Neural cell (in vitro differentiated cells): ENCODE results near the gene ATOX1.

Source experiments
- CTCF ChIP-seq: fragments of 450-650 bp; IDR thresholded peaks from 2 replicates; pipeline ENCODE4 v1.5.1; 2014; ENCODE audit warnings: antibody characterized with exemption, mild to moderate bottlenecking, moderate library complexity; ENCODE audit not compliant: poor library complexity, severe bottlenecking
- EP300 ChIP-seq: fragments of 450-650 bp; conservative IDR thresholded peaks from 2 replicates; pipeline ENCODE4 v1.6.1; 2014; ENCODE audit warnings: antibody characterized with exemption, mild to moderate bottlenecking, moderate library complexity; ENCODE audit not compliant: poor library complexity, severe bottlenecking
- POLR2AphosphoS5 ChIP-seq: IDR thresholded peaks from 2 replicates; pipeline ENCODE4 v1.6.1; 2012

DNA sequence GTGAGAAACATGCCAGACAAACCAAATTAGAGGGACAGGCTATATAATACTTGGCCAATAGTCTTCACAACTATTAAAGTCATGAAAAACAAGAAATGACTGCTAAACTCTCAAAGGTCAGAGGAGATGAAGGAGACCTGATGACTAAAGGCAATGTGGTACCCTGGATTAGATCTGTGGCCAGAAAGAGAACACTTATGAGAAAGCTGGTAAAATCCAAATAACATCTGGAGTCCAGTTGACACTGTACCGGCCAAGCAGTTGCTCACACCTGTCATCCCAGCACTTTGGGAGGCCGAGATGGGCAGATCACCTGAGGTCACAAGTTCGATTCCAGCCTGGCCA, 24.4 kb downstream of the ATOX1 start:
- no peak for TF ChIP-seq CTCF
- TF ChIP-seq EP300 = no peak
- no peak for TF ChIP-seq POLR2AphosphoS5
